A673 (cell line): Measurements from ENCODE around the gene USF3.

ENCODE experiments used
- EZH2 ChIP-seq: fragments of 200-600 bp; sonication (generic); IDR thresholded peaks from 2 replicates; pipeline ENCODE4 v1.6.1; 2017; ENCODE audit warnings: borderline replicate concordance, low read depth, mild to moderate bottlenecking, mixed read lengths, antibody characterized with exemption, low read length; ENCODE audit not compliant: poor library complexity, severe bottlenecking
- TF ChIP-seq, protein P1 (sequence below): fragments of 300-800, 200-600 bp; sonication (generic); conservative IDR thresholded peaks from 2 replicates; pipeline ENCODE4 v1.5.1; 2017; ENCODE audit warnings: low read depth, mild to moderate bottlenecking, antibody characterized with exemption, low read length, moderate library complexity, mixed read lengths

DNA sequence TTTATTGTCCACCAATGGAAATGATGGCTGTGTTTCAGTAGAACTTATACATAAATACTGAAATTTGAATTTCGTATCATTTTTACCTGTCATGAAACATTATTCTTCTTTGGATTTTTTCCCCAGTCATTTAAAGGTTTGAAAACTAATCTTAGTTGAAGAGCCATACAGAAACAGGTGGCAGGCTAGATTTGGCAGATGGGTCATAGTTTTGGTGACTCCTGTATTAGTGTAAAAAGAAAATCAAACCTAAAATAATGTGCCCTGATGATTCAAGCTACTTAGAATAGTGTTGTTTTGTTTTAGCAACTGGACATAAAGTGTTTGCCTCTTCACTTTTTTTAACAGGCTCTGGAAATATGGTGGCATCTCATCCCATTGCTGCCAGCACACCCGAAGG, 95.2 kb downstream of the USF3 start:
- TF ChIP-seq, protein P1, sequence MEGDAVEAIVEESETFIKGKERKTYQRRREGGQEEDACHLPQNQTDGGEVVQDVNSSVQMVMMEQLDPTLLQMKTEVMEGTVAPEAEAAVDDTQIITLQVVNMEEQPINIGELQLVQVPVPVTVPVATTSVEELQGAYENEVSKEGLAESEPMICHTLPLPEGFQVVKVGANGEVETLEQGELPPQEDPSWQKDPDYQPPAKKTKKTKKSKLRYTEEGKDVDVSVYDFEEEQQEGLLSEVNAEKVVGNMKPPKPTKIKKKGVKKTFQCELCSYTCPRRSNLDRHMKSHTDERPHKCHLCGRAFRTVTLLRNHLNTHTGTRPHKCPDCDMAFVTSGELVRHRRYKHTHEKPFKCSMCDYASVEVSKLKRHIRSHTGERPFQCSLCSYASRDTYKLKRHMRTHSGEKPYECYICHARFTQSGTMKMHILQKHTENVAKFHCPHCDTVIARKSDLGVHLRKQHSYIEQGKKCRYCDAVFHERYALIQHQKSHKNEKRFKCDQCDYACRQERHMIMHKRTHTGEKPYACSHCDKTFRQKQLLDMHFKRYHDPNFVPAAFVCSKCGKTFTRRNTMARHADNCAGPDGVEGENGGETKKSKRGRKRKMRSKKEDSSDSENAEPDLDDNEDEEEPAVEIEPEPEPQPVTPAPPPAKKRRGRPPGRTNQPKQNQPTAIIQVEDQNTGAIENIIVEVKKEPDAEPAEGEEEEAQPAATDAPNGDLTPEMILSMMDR = no peak
- no peak for TF ChIP-seq EZH2
